Parathyroid adenoma (tissue), 2 donors: ENCODE results near the gene WDR4.
"Not testable (repeated sequence)": the region's sequence is repeated elsewhere in the genome, so short reads cannot be mapped to it uniquely, and the experiment has no call there.

Source experiments
- H2AFZ ChIP-seq: fragments of 300-600 bp; sonication (generic); one replicate; pipeline ENCODE4 v1.7.0; 2017; ENCODE audit warnings: antibody characterized with exemption, mild to moderate bottlenecking
- H3K27ac ChIP-seq: fragments of 300-600 bp; sonication (generic); one replicate; pipeline ENCODE4 v1.7.0; 2017
- H3K27me3 ChIP-seq: fragments of 300-600 bp; sonication (generic); one replicate; pipeline ENCODE4 v1.7.0; 2017; ENCODE audit warnings: low read length; ENCODE audit not compliant: control insufficient read depth, insufficient read depth
- H3K36me3 ChIP-seq: fragments of 300-600 bp; sonication (generic); one replicate; pipeline ENCODE4 v1.7.0; 2017; ENCODE audit warnings: low read length; ENCODE audit not compliant: control insufficient read depth, insufficient read depth
- H3K4me1 ChIP-seq: fragments of 300-600 bp; sonication (generic); one replicate; pipeline ENCODE4 v1.7.0; 2017; ENCODE audit warnings: control low read depth
- H3K4me2 ChIP-seq: fragments of 300-600 bp; sonication (generic); one replicate; pipeline ENCODE4 v1.7.0; 2017; ENCODE audit warnings: low read length
- H3K4me3 ChIP-seq: fragments of 300-600 bp; sonication (generic); one replicate; pipeline ENCODE4 v1.7.0; 2017; ENCODE audit warnings: low read depth, low read length
- H3K79me2 ChIP-seq: fragments of 300-600 bp; sonication (generic); one replicate; pipeline ENCODE4 v1.7.0; 2017; ENCODE audit warnings: control low read depth
- H3K9ac ChIP-seq: fragments of 300-600 bp; sonication (generic); one replicate; pipeline ENCODE4 v1.7.0; 2017; ENCODE audit warnings: mild to moderate bottlenecking
- H3K9me3 ChIP-seq: fragments of 300-600 bp; sonication (generic); one replicate; pipeline ENCODE4 v1.7.0; 2017; ENCODE audit warnings: low read length; ENCODE audit not compliant: control insufficient read depth
- TF ChIP-seq, protein P1 (sequence below): fragments of 300-600 bp; sonication (generic); IDR thresholded peaks from one replicate; pipeline ENCODE4 v1.7.0; 2017; ENCODE audit warnings: antibody characterized with exemption, mild to moderate bottlenecking
- donor health status: primary hyperparathyroidism.

The WDR4 gene

DNA sequence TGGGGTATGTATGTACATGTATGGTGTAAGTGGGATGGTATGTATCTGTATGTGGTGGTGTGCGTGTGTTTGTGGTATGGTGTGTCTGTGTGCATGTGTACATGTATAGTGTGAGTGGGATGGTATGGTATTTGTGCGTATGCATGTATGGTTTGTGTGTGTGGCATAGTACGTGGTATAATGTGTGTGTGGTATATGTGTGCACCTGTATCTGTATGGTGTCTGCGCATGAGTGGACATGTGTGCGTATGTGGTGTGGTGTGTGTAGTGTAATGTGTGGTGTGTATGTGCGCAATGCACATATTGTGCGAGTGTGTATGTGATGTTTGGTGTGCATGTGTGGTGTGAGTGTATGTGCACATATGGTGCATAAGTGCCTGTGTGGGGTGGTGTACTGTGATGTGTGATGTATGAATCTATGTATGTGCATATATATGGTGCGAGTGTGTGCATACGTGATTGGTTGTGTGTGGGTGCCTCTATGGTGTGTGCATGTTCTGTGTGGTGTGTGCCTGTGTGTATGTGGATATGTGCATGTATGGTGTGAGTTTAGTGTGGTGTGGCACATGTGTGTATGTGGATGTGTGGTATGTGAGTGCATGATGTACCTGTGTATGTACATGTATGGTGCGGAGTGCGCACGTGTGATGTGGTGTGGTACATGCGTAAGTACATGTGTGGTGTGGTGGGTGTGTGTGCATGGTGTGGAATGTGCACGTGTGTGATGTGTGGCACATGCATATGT is 38.8 kb downstream of the WDR4 start:
- no peaks in the 10 kb centered on the region for H3K4me1 ChIP-seq
- no peak overlapping the region for H2AFZ ChIP-seq
- no peaks in the 10 kb centered on the region for H3K27me3 ChIP-seq
- no peak overlapping the region for H3K4me2 ChIP-seq
- TF ChIP-seq, protein P1, sequence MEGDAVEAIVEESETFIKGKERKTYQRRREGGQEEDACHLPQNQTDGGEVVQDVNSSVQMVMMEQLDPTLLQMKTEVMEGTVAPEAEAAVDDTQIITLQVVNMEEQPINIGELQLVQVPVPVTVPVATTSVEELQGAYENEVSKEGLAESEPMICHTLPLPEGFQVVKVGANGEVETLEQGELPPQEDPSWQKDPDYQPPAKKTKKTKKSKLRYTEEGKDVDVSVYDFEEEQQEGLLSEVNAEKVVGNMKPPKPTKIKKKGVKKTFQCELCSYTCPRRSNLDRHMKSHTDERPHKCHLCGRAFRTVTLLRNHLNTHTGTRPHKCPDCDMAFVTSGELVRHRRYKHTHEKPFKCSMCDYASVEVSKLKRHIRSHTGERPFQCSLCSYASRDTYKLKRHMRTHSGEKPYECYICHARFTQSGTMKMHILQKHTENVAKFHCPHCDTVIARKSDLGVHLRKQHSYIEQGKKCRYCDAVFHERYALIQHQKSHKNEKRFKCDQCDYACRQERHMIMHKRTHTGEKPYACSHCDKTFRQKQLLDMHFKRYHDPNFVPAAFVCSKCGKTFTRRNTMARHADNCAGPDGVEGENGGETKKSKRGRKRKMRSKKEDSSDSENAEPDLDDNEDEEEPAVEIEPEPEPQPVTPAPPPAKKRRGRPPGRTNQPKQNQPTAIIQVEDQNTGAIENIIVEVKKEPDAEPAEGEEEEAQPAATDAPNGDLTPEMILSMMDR, result no peak
- no peak overlapping the region for H3K27ac ChIP-seq
- H3K4me3 ChIP-seq, result no peak overlapping the region
- no peaks in the 10 kb centered on the region for H3K9me3 ChIP-seq
- H3K9ac ChIP-seq, result no peak overlapping the region
- H3K79me2 ChIP-seq, result no peaks in the 10 kb centered on the region
- no peaks in the 10 kb centered on the region for H3K36me3 ChIP-seq

- Histone ChIP-seq H3K36me3 (no peaks in the 10 kb centered on the region), H3K4me3 (no peak overlapping the region)
Observed at GRCh38 chr21:42839271-42840231, 39.8 kb downstream of the WDR4 start.

DNA sequence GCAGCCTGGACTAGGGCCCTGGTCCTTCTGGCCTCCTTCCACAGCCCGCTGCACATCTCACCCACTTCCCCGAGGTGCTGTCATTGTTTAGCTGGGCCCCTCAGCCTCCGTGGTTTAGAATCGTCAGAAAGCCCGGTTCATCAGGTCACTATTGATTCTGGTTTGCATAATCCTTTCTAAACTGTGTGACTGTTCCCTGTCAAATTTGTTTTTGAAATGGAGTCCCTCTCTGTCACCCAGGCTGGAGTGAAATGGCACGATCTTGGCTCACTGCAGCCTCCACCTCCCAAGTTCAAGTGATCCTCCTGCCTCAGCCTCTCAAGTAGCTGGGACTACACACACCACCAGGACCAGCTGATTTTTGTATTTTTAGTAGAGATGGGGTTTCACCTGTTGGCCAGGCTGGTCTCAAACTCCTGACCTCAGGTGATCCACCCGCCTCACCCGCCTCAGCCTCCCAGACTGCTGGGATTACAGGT is 41.1 kb downstream of the WDR4 start:
- not testable (repeated sequence) for H3K79me2 ChIP-seq, H3K9me3 ChIP-seq, H3K27me3 ChIP-seq, H3K27ac ChIP-seq, H2AFZ ChIP-seq, H3K4me1 ChIP-seq, H3K4me3 ChIP-seq, H3K36me3 ChIP-seq, H3K4me2 ChIP-seq, H3K9ac ChIP-seq

More at GRCh38 chr21:42839271-42840231, 39.8 kb downstream of the WDR4 start:
- no peak overlapping the region for H2AFZ ChIP-seq
- no peaks in the 10 kb centered on the region for H3K9me3 ChIP-seq
- no peak overlapping the region for H3K27ac ChIP-seq
- H3K9ac ChIP-seq, result no peak overlapping the region
- no peaks in the 10 kb centered on the region for H3K79me2 ChIP-seq
- no peaks in the 10 kb centered on the region for H3K4me1 ChIP-seq
- no peak overlapping the region for H3K4me2 ChIP-seq
- TF ChIP-seq, protein P1, result no peak
- H3K27me3 ChIP-seq, result no peaks in the 10 kb centered on the region

- TF ChIP-seq, protein P1, result no peak
- Histone ChIP-seq H3K9me3 (no peaks in the 10 kb centered on the region), H3K36me3 (no peaks in the 10 kb centered on the region), H2AFZ (no peak overlapping the region), H3K4me2 (no peak overlapping the region), H3K4me1 (no peaks in the 10 kb centered on the region), H3K79me2 (no peaks in the 10 kb centered on the region), H3K27ac (no peak overlapping the region), H3K9ac (no peak overlapping the region), H3K4me3 (no peak overlapping the region), H3K27me3 (no peaks in the 10 kb centered on the region)
Observed at GRCh38 chr21:42837421-42838211, 41.7 kb downstream of the WDR4 start.
